IPS-18c (cell line): Measurements from ENCODE around the gene LRRC4C.

Experiments
- H3K4me3 ChIP-seq: 2 replicates; pipeline ENCODE4 v1.7.0; 2013; ENCODE audit warnings: low read depth, mild to moderate bottlenecking, low read length, moderate library complexity; ENCODE audit not compliant: insufficient read depth
- H3K9me3 ChIP-seq: one replicate; pipeline ENCODE4 v1.6.1; 2013; ENCODE audit warnings: mild to moderate bottlenecking, low read length, moderate library complexity; ENCODE audit not compliant: control insufficient read depth, insufficient read depth

The LRRC4C gene

GRCh38 chr11:40508303-40508702 lies 951.1 kb downstream of the LRRC4C start:
- H3K9me3 ChIP-seq = no peaks in the 10 kb centered on the region
- H3K4me3 ChIP-seq = no peak overlapping the region

DNA sequence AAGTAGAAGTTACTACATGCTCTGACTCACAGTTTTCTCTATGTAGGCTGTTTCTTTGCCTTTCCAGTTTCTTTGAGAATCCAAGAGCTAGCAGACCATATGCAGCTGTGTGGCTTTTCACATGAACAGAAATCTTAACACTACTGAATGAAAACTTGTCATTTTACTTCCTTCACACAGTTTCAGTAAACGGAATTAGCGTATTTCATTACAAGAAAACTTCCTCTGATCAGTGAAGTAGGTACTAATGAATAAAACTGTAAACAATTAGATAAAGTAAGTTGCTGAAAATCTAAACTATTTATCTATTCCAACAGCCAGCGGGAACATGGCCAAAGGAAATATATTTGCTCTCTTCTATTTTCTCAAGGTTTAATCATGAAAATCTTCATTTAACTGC lies 953.2 kb downstream of the LRRC4C start:
- no peaks in the 10 kb centered on the region for H3K9me3 ChIP-seq
- no peak overlapping the region for H3K4me3 ChIP-seq

DNA sequence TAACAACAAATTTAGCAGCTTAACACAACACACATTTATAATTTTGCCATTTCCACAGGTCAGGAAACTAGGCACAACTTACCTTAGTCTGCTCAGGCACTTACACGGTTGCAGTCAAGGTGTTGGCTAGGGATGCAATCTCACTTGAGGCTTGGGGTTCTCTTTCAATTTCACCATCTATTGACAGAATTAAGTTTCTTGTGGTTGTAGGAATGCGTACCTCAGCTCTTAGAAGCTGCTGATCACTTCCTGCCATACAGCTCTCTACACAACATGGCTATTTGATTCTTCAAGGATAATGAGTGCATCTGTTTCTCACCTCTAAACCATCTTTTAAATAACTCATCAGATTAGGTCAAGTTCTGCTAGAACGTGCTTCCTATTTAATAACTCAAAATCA lies 968.1 kb downstream of the LRRC4C start:
- Histone ChIP-seq H3K4me3 (no peak overlapping the region), H3K9me3 (no peaks in the 10 kb centered on the region)

GRCh38 chr11:40467771-40468170 lies 991.7 kb downstream of the LRRC4C start:
- Histone ChIP-seq H3K9me3 (no peaks in the 10 kb centered on the region), H3K4me3 (no peak overlapping the region)

- peaks cover 10% of the 10 kb centered on the region for H3K9me3 ChIP-seq
- no peak overlapping the region for H3K4me3 ChIP-seq
Observed at GRCh38 chr11:40445391-40445790, 1014.1 kb downstream of the LRRC4C start.

DNA sequence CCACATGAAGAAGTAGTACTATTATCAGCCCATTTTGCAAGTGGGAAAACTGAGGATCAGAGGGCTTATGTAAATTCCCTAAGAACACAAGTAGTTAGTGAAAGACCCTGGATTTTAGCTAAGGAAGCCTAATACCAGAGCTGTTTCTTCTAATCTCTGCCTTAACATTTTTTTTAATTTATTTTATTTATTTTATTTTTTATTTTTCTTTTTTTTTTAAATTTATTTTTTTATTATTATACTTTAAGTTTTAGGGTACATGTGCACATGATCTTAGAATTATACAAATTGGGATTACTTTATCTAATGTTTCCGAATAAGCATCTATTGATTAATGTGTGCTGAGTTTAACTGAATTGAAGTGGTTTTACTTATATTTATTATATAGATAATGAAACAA lies 1015.3 kb downstream of the LRRC4C start:
- H3K9me3 ChIP-seq = peaks cover 10% of the 10 kb centered on the region
- H3K4me3 ChIP-seq = no peak overlapping the region

GRCh38 chr11:40435344-40435743 lies 1024.1 kb downstream of the LRRC4C start:
- no peaks in the 10 kb centered on the region for H3K9me3 ChIP-seq
- H3K4me3 ChIP-seq = no peak overlapping the region

GRCh38 chr11:40434926-40435325 lies 1024.5 kb downstream of the LRRC4C start:
- Histone ChIP-seq H3K9me3 (no peaks in the 10 kb centered on the region), H3K4me3 (no peak overlapping the region)

DNA sequence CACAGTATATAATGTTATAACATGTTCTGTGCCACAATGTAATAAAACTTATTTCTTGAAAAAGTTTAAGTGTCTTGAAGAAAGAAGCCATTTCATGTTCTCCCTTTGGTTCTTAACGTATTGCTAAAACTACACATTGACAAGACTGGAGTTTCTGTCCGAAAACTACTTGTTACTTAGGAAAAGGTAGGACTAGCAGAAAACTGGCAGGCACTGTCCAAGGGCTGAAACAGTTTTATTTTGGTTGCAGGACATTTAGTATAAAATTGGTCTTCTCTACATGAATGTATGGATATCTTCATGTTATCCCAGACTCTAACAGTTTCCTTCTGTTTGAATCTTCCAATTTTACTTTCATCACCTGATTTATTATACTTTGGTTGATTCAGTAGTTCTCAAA lies 1027.1 kb downstream of the LRRC4C start:
- Histone ChIP-seq H3K4me3 (no peak overlapping the region), H3K9me3 (no peaks in the 10 kb centered on the region)

DNA sequence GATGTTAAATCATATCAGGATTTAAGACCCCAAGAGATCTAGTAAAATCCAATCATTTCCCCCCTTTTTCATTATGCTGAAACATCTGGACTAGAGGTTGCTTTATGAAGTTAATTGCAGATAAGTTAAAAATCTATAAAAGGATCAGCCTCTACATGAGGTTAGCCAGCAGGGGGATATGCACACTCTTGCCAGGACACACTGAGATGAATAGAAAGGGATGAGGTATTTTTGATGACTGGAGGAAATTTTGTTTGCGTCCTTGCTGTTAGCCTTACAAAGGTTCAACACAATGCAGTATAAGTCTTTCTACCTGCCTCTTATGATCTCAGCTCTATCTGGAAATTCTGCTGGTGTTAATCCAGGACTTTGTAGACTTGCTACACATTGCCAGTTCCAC lies 1034.3 kb downstream of the LRRC4C start:
- H3K9me3 ChIP-seq = no peaks in the 10 kb centered on the region
- H3K4me3 ChIP-seq = no peak overlapping the region

DNA sequence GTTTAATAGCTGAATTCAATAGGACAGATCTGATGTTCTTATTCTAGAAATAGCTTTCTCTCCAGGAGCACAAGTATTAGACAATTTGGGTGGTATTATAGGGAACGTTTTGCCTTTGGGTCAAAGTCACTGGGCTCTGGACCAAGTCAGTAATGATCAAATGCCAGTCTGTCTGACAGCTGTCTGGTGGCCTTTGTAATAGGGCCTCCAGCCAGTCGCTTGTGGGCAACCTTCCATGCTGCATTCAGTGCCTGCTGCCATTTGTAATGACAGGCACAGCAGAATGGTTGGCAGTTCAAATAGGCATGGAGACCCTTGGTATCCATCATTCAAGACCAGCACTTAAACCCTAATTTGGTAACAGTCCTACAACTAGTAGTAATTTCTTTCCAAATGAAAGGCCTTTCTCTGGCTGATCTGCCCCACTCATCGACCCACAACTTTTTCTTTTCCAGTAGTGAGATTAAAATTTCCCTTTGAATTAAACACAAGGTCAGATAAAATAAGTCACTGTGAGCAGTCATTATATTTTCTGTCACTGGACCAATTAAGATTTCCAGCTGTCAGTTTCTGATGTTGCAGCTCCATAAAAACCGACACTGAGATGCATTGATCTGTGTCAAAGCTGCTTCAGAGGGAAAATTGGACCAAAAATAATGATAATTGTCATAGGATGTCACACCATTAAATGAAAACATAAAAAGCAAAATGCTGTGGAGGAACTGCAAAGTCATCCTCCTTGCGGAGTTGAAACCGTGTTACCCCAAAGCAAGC lies 1038.1 kb downstream of the LRRC4C start:
- no peak overlapping the region for H3K4me3 ChIP-seq
- H3K9me3 ChIP-seq = no peaks in the 10 kb centered on the region

DNA sequence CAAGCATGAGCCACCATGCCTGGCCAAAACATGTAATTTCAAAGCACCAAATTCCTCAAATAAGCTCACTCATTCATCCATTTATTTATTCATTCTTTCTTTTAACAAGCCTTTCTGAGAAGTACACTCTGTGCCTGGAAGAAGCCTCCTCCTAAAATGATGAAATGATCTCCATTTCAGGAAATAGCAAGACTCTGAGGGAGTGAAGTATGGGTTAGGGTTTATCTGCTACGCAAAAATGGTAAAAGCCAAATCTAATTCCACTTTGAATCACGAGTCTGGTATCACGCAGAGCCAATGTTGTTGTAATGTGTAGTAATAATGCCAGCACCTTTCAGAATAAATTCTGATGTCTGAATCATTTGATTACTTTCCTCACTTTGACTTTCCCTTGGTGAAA lies 1041.8 kb downstream of the LRRC4C start:
- Histone ChIP-seq H3K4me3 (no peak overlapping the region), H3K9me3 (no peaks in the 10 kb centered on the region)

DNA sequence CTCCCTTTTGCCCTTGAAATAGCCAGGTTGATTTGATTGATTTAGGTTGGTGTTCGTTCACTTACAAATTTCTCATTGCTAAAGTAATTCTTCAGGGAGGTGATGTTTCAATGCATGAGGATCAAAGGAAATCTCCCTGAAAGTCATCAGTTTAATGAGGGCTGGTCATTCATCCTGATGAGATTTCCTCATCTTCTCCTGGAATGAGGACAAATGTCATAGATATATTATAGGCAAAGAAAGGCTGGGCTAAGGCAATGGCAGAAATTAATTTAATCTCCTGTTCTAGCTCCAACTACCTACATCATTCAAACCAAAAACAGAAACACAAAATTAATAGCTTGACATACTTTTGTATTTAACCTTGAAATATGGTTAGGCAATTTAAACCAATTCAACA lies 1052.1 kb downstream of the LRRC4C start:
- no peak overlapping the region for H3K4me3 ChIP-seq
- no peaks in the 10 kb centered on the region for H3K9me3 ChIP-seq

- Histone ChIP-seq H3K4me3 (no peak overlapping the region), H3K9me3 (no peaks in the 10 kb centered on the region)
Observed at GRCh38 chr11:40405614-40406013, 1053.8 kb downstream of the LRRC4C start.

DNA sequence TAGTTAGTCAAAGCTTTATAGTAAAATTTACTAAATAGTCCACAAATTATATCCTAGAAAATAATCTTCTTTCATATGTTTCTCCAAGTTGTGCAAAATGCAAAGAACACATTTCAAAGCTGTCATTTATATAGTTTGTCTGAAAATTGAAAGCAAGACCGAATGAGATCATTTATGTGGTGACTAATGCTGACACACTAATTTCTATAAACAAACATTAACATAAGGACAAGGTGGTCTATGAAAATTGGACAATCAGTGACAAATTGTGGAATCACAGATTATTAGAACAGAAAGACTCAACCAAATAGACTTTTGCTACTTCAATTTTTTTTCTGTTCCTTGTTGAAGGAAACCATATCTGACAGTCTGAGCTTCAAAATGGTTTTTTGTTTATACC lies 1056.1 kb downstream of the LRRC4C start:
- no peak overlapping the region for H3K4me3 ChIP-seq
- no peaks in the 10 kb centered on the region for H3K9me3 ChIP-seq

DNA sequence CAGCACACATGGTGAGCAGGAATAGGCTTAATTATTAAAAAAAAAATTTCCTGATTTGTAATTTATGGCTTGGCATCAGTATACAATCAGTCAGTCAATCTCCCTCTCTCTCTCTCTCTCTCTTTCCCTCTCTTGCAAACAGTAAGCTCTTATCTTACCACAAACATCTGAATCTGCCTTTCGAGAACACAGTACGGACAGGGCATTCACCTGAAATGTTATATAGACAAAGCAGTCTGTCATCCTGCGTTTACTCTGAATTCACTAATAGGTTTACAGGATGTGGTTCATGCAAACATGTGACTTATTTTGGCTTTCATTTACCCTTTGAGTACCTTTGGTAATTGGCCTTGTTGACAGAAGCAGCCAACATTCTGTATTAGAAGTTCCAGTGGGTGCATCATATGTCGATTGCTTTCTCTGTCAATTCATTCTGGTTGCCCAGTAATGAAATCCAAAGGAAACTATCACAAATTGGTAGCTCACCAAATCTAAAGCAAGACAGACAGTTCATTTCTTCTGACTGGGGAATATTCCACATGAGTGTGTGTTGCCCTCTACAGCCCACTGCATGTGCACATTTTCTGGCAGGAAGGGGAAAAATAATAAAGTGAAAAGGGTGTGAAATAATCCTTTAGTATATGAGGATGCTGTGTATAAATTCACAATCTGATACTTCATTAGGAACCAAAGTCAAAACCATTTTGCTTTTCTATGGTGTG lies 1058.2 kb downstream of the LRRC4C start:
- H3K9me3 ChIP-seq = no peaks in the 10 kb centered on the region

DNA sequence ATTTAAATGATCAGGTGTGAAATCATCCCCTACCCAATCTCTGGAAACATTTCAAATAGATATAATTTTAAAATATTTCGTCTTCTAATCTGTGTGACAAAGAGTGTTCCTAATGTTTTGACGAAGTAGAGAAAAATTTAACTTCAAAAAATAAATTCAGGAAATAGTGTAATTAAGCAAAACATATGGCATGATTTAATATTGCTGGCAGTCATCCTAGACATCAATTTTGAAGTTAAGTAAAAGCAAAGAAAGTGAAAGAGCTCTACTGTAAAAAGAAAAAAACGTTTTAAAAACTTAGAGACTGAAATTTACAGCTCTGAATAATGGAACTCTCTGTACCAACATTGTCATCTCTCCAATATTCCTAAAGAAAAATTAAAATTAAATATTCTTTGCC lies 1062.3 kb downstream of the LRRC4C start:
- no peaks in the 10 kb centered on the region for H3K9me3 ChIP-seq
- no peak overlapping the region for H3K4me3 ChIP-seq

More for the DNA sequence above, 1058.2 kb downstream of the LRRC4C start:
- no peak overlapping the region for H3K4me3 ChIP-seq

DNA sequence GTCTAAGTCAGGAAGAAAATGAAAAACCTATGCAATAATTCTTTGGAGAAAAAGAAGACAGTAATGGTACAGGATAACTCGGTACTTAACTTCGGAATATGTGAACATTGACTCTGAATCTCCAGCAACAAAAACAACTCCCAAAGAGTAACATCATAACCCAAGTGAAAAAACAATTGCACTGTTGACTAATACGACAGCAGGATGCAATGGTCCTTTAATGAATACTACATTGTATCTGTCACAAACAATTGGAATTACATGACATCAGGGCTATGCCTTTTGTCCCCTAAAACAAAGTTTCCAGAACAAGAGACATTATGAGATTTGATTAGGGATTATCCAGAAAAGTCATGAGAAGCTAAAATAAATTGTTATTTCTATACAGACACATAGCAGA lies 1065.9 kb downstream of the LRRC4C start:
- Histone ChIP-seq H3K4me3 (no peak overlapping the region), H3K9me3 (no peaks in the 10 kb centered on the region)
